ENCODE measurements around the gene CAPN5.

Gene CAPN5

DNA sequence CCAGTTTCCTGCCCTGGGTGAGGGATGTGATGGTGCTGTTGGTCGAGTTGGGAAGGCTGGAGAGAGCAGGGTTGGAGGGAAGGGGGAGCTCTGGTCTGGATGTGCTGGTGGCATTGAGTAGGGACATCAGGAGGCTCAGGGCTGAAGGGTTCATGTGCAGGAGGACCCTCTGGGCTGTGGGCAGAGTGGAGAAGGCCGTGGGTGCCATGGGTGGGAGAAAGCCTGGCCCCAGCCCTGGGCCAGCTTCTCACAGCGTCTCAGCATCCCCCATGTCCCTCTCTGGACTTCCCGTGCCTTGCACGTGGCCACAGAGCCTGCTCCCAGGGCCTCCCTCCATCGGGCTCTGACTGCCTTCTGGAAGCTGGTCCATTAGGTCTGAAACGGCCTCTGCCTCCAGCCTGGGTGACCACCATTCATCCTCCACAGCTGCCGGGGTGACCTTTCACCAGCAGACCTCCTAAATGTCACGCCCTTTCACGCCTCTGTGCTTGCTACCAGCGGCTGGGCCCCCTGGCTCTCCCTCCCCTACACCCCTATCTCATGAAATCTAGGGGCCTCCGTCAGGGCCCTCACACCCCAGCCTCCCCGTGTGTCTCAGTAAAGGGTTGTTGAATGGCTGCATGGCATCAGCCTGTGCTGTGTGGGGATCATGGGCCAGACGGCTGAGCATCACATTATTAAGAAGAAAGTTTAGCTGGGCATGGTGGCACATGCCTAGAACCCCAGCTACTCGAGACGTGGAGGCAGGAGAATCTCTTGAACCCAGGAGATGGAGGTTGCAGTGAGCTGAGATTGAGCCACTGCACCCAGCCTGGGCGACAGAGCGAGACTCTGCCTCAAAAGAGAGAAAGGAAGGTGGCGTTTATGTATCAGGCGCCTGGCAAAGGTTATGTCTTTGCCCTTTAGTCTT is 86.8 kb downstream of the CAPN5 start:
- H3K27ac ChIP-seq = no peak overlapping the region
- TF ChIP-seq, protein P1, sequence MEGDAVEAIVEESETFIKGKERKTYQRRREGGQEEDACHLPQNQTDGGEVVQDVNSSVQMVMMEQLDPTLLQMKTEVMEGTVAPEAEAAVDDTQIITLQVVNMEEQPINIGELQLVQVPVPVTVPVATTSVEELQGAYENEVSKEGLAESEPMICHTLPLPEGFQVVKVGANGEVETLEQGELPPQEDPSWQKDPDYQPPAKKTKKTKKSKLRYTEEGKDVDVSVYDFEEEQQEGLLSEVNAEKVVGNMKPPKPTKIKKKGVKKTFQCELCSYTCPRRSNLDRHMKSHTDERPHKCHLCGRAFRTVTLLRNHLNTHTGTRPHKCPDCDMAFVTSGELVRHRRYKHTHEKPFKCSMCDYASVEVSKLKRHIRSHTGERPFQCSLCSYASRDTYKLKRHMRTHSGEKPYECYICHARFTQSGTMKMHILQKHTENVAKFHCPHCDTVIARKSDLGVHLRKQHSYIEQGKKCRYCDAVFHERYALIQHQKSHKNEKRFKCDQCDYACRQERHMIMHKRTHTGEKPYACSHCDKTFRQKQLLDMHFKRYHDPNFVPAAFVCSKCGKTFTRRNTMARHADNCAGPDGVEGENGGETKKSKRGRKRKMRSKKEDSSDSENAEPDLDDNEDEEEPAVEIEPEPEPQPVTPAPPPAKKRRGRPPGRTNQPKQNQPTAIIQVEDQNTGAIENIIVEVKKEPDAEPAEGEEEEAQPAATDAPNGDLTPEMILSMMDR (IDR thresholded peaks at IDR 0.05) = no peak
- TF ChIP-seq ZFX (IDR thresholded peaks at IDR 0.05; ENCODE audit: borderline replicate concordance) = no peak

DNA sequence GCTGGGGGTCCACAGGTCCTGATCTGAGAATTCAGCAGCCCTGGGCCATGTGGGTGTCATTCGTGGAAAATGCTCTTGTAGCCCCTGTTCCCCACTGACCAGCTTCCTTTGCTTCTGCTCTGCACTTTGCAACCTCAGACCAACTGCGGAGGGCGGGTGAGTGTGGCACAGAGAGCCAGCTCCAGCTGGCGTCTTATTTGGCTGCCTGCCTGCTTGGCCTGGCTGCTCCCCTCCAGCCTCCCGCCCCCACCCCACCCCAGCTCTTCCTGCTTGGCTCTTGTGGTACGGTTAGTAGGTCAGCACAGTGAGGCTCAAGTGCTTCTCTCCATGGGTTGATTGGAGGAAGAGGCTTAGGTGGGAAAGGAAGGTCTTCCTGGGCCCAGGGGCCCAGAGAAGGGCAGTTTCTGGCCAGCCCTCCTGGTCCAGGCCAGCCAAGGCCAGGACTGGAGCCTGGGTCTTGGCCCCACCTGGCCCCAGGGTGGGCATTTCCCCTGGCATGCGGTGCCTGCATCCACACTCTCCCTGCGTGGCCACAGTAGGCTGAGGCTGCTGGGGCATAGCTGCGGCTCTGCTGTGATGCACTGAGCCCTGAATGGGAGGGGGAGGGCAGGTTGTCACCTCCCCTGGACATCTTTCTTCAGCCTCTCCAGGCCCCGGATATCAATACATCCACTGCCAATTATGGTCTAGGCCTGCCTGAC is 87.8 kb downstream of the CAPN5 start:
- no peak overlapping the region for H3K27ac ChIP-seq
- TF ChIP-seq, protein P1 (IDR thresholded peaks at IDR 0.05) = no peak
- TF ChIP-seq ZFX (IDR thresholded peaks at IDR 0.05; ENCODE audit: borderline replicate concordance) = no peak

DNA sequence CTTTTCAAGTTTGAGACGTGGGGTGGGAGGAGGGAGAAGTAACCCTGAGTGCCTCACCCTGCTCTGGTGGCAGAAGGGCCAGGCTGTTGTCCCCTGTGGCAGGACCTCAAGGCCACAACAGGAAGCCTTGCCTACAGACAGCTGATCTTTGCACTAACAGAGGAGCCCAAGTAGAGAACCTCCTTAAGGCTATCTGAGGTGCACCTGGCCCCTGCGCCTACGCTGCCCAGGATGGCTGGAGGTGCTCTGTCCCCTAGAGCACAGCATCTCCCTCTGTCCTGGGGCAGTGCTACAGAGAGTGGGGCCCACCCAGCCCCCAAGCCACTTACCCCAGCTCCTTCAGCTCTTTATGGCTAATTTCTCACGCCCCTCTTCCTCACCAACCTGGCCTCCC is 88.3 kb downstream of the CAPN5 start:
- no peak for TF ChIP-seq ZFX (IDR thresholded peaks at IDR 0.05; ENCODE audit: borderline replicate concordance)
- TF ChIP-seq, protein P1 (IDR thresholded peaks at IDR 0.05) = no peak
- no peak overlapping the region for H3K27ac ChIP-seq

DNA sequence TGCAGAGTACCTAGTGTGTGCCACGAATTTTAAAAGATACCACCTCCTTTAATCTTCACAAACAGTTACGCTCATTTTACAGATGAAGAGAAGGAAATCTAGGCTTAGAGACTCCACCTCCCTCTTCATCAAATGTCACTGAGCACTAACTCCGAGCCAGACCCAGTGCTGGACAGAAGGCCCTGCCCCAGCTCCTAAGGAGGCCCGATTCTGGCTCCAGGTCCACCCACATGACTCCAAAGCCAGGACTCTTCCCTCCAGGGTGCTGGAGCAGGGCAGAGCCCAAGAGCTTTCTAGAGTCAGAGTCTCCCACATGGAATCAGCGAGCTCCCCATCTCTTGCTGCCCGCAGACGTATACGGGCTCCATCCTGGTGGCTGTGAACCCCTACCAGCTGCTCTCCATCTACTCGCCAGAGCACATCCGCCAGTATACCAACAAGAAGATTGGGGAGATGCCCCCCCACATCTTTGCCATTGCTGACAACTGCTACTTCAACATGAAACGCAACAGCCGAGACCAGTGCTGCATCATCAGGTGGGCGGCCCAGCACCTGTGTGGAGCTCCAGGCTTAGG is 88.9 kb downstream of the CAPN5 start:
- H3K27ac ChIP-seq = no peak overlapping the region
- TF ChIP-seq, protein P1 (IDR thresholded peaks at IDR 0.05) = no peak
- TF ChIP-seq ZFX (IDR thresholded peaks at IDR 0.05; ENCODE audit: borderline replicate concordance) = no peak

DNA sequence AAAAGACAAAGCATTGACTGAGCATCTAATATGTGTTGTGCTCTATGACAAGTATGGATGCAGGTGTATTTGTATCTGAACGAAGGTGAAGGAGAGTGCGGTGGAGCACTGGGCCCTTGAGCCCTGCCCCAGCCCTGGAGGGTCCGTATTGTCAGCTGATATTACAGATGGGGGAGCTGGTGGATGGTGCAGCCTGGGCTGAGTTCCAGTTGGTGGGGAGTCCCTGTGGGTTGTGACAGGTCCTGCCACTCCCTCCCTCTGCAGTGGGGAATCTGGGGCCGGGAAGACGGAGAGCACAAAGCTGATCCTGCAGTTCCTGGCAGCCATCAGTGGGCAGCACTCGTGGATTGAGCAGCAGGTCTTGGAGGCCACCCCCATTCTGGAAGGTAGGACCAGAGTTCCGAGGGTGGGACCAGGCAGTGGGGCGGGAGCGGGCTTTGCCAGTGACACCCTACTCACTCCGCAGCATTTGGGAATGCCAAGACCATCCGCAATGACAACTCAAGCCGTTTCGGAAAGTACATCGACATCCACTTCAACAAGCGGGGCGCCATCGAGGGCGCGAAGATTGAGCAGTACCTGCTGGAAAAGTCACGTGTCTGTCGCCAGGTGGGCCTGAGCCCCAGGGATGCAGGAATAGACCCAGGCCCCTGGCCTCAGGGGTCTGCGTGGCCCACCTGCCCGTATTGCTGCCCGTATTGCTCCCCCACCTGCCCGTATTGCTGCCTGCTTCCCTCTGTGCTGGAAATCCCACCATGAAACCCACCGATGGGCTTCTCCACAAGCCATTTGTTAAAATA is 89.8 kb downstream of the CAPN5 start:
- no peak overlapping the region for H3K27ac ChIP-seq
- TF ChIP-seq, protein P1 (IDR thresholded peaks at IDR 0.05) = no peak
- no peak for TF ChIP-seq ZFX (IDR thresholded peaks at IDR 0.05; ENCODE audit: borderline replicate concordance)

DNA sequence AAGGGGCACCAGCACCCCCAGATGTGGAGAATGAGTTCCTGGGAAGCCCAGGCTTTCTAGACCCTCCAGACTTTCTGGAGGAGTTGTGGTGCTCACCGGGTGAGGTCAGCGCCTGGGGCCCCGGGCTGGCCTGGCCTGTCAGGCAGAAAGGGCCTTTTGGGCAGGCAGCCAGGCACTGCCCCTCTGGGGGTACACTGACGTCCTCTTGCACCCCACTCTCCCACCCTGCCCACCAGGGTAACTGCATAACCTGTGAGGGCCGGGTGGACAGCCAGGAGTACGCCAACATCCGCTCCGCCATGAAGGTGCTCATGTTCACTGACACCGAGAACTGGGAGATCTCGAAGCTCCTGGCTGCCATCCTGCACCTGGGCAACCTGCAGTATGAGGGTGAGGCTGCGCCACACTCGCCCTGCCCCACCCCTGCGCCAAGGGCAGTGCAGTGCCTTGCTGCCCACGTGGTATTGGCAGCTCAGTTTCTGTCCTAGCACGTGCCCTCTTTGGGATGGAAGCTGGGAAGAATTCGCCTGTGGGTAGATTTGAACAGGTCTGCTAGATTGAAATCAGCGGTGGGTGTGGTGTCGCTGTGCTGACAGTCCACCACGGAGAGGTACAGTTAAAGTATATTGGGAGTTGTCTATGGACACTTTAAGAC is 91.4 kb downstream of the CAPN5 start:
- TF ChIP-seq, protein P1 (IDR thresholded peaks at IDR 0.05) = no peak
- no peak for TF ChIP-seq ZFX (IDR thresholded peaks at IDR 0.05; ENCODE audit: borderline replicate concordance)
- no peak overlapping the region for H3K27ac ChIP-seq
